Skeletal muscle tissue (tissue), 4 donors: Measurements from ENCODE around the gene FAM156A. TPM values are rescaled to one million over a fixed set of nuclear protein-coding genes. Genes with fewer than 3 reads are reported as not detected.
"Not testable (repeated sequence)": the region's sequence is repeated elsewhere in the genome, so short reads cannot be mapped to it uniquely, and the experiment has no call there.

ENCODE experiments used
- H3K27ac ChIP-seq: one replicate; pipeline ENCODE4 v1.7.0; 2013; ENCODE audit warnings: mild to moderate bottlenecking, low read depth, low read length, inconsistent platforms
- H3K27me3 ChIP-seq, 3 donors: one replicate each; pipeline ENCODE4 v1.7.0; 2013; ENCODE audit warnings: low read length in 3 of 3; ENCODE audit not compliant: control insufficient read depth in 3 of 3, insufficient read depth in 3 of 3
- H3K36me3 ChIP-seq, 3 donors: one replicate each; pipeline ENCODE4 v1.7.0; 2013; ENCODE audit warnings: low read length in 3 of 3; ENCODE audit not compliant: control insufficient read depth in 3 of 3, insufficient read depth in 3 of 3
- H3K4me1 ChIP-seq, 3 donors: one replicate each; pipeline ENCODE4 v1.7.0; 2013; ENCODE audit warnings: low read length in 3 of 3, mild to moderate bottlenecking in 3 of 3; ENCODE audit not compliant: control insufficient read depth in 3 of 3, insufficient read depth in 3 of 3
- H3K4me3 ChIP-seq, 3 donors: one replicate each; pipeline ENCODE4 v1.7.0; 2013; ENCODE audit warnings: low read length in 3 of 3
- H3K9ac ChIP-seq, 3 donors: one replicate each; pipeline ENCODE4 v1.7.0; 2013; ENCODE audit warnings: low read length in 3 of 3, mild to moderate bottlenecking in 3 of 3, moderate library complexity in 2 of 3, low read depth in 1 of 3
- H3K9me3 ChIP-seq, 3 donors: one replicate each; pipeline ENCODE4 v1.7.0; 2013; ENCODE audit warnings: low read length in 3 of 3; ENCODE audit not compliant: control insufficient read depth in 3 of 3
- total RNA-seq: library from RNA; depleted of rRNA; stranded (reverse); fragments of >200 nt; gene quantifications from one replicate; pipeline ENCODE4 v1.2.3, GENCODE V29; 2014
- donor health status: Osteomylitis.

The FAM156A gene
- total RNA-seq, 1 donor from 2014 or later: 3.7 TPM

GRCh38 chrX:52935470-52935784, 22.9 kb downstream of the FAM156A start:
- Histone ChIP-seq H3K4me1 (peaks cover 0 to 11% (median 4%) of the 10 kb centered on the region in 3 donors), H3K9ac (peak overlapping the region; percentile 94 to 99 (median 95)), H3K4me3 (peak overlapping the region; percentile 84 to 99 (median 89)), H3K27ac (peak overlapping the region; percentile 95)
- not testable (repeated sequence) for H3K9me3 ChIP-seq, H3K36me3 ChIP-seq, H3K27me3 ChIP-seq

DNA sequence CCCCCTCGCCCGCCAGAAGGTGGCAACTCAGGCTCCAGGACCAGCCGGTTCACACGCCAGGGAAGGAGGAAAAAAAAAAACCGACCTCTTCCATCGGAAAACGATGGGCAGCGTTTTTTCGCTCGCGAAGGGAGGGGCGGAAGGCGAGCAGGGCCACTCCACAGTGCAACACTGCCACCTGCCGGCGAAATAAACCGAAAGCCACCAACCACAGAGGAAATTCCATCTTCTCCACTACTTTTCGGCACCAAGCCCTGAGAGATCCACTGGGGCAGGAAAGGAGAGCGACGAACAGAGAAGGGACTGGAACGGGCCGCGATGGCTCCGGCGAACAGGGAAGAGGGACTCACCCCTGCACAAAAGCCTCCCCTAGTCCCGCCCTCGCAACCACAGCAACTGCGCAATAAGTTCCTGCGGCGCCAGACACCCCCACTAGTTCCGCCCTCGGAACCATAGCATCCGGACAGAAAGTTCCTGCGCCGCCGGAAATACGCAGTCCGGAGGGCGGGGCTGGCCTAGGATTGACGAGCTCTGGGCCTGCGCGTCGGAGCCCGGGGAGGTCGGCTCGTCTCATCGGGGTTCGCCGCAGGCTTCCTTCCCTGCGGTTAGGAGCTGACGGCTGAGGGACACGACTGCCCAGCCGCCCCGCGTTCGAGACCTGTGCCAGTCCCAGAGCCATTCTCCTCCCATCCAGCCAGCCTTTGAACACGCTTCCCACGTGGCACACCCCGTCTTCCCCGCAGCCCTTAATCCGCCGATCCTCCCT, 23.4 kb downstream of the FAM156A start:
- H3K27me3 ChIP-seq: no peaks in the 10 kb centered on the region
- H3K9ac ChIP-seq: peak overlapping the region; percentile 94 to 99 (median 95)
- H3K36me3 ChIP-seq: no peaks in the 10 kb centered on the region
- H3K4me1 ChIP-seq: peaks cover 0 to 11% (median 4%) of the 10 kb centered on the region in 3 donors
- no peaks in the 10 kb centered on the region for H3K9me3 ChIP-seq
- H3K27ac ChIP-seq: peak overlapping the region; percentile 95
- H3K4me3 ChIP-seq: peak overlapping the region; percentile 89 to 99 (median 89)

DNA sequence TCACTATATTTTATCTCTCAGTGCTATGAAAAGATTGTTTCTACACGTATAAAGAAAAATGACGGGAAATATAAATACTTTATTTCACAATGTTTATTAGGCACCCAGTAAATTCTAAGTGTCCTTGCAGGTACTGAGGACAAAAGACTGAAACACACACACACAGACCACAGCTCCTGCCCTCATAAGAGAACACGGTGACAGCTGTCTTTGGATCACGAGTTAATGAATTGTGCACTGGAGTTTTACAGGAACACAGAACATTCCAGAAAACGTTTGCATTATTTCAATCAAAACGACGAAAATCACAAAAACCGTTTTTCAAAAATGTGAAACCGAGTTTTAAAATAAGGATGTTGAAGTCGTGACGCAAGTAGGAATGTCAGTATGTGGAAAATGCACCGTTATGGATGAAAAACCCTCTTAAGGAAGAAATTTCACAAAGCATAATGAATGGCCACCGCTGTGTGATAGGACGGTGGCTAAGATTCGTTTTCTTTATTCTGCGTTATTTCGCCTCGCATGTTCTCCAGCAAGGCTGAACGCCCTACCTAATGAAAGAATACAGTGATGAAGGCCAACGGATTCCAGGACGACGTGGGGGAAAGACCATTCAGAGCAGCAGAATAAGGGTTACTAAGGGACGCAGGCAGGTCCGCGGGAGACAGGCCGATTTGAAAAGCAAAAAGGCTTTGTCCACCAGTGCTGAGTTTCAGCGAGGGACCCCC, 24.2 kb downstream of the FAM156A start:
- Histone ChIP-seq H3K36me3 (no peaks in the 10 kb centered on the region), H3K27ac (peak overlapping the region; percentile 95), H3K27me3 (no peaks in the 10 kb centered on the region), H3K4me3 (peak overlapping the region; percentile 89 to 99 (median 89)), H3K9ac (peak overlapping the region; percentile 59 to 99 (median 94)), H3K4me1 (peaks cover 0 to 11% (median 4%) of the 10 kb centered on the region in 3 donors), H3K9me3 (no peaks in the 10 kb centered on the region)

DNA sequence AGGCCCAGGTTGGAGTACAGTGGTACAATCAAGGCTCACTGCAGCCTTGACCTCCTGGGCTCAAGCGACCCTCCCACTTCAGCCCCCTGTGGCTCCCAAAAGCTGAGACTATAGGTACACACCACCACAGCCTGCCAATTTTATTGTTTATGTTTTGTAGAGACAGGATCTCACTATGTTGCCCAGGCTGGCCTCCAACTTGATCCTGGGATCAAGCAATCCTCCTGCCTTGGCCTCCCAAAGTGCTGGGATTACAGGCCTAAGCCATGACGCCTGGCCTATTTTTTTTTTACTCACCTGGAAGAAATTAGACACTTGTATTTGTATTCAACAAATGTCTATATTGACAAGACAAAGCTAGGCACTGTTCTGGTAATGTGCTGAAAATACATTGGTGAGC, 25.1 kb downstream of the FAM156A start:
- H3K27ac ChIP-seq: no peak overlapping the region
- H3K36me3 ChIP-seq: no peaks in the 10 kb centered on the region
- H3K4me3 ChIP-seq: no peak overlapping the region
- peaks cover 0 to 11% (median 4%) of the 10 kb centered on the region in 3 donors for H3K4me1 ChIP-seq
- H3K27me3 ChIP-seq: no peaks in the 10 kb centered on the region
- H3K9ac ChIP-seq: no peak overlapping the region
- H3K9me3 ChIP-seq: no peaks in the 10 kb centered on the region

DNA sequence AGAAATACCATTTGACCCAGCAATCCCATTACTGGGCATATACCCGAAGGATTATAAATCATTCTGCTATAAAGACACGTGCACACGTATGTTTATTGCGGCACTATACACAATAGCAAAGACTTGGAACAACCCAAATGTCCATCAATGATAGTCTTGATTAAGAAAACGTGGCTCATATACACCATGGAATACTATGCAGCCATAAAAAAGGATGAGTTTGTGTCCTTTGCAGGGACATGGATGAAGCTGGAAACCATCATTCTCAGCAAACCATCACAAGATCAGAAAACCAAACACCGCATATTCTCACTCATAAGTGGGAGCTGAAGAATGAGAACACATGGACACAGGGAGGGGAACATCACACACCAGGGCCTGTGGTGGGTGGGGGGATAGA, 28.1 kb downstream of the FAM156A start:
- not testable (repeated sequence) for H3K9me3 ChIP-seq, H3K27ac ChIP-seq, H3K9ac ChIP-seq, H3K4me1 ChIP-seq, H3K27me3 ChIP-seq, H3K36me3 ChIP-seq, H3K4me3 ChIP-seq

- peak overlapping the region in 1 of 3 donors; percentile 4 for H3K4me3 ChIP-seq
- H3K9ac ChIP-seq: peak overlapping the region in 2 of 3 donors; percentile 28 to 40
- peak overlapping the region; percentile 61 for H3K27ac ChIP-seq
These were observed 34.5 kb downstream of the FAM156A start for GRCh38 chrX:52923781-52924241.

GRCh38 chrX:52914704-52915103, 43.6 kb downstream of the FAM156A start:
- H3K9me3 ChIP-seq, H3K9ac ChIP-seq, H3K27ac ChIP-seq, H3K4me3 ChIP-seq, H3K4me1 ChIP-seq, H3K27me3 ChIP-seq, H3K36me3 ChIP-seq: not testable (repeated sequence)

More at GRCh38 chrX:52923781-52924241, 34.5 kb downstream of the FAM156A start:
- Histone ChIP-seq H3K27me3 (no peaks in the 10 kb centered on the region), H3K36me3 (no peaks in the 10 kb centered on the region), H3K4me1 (peaks cover 5 to 26% (median 6%) of the 10 kb centered on the region in 3 donors), H3K9me3 (no peaks in the 10 kb centered on the region)

GRCh38 chrX:52913681-52914080, 44.6 kb downstream of the FAM156A start:
- not testable (repeated sequence) for H3K4me3 ChIP-seq, H3K27ac ChIP-seq, H3K4me1 ChIP-seq, H3K9me3 ChIP-seq, H3K9ac ChIP-seq, H3K27me3 ChIP-seq, H3K36me3 ChIP-seq

GRCh38 chrX:52909313-52909969, 48.9 kb downstream of the FAM156A start:
- not testable (repeated sequence) for H3K36me3 ChIP-seq

DNA sequence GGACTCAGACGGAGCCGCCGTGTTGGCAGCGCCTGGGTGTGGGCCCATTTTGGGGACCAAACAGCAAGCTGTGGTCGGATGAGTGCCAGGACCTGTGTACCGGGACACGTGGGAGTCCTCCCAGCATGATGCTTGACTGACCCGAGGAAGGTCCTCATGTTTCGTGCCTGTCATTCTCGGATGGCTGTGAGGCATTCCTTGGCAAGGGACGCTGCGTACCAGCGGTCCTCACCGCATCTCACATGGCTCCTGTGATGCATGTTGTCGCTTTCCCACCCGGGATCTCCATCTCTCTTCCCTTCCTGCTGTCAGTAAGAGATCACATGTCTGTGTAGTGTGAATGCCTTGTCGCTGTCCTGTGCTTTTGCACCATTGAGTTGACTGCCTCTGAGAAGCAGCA, 50.4 kb downstream of the FAM156A start:
- not testable (repeated sequence) for H3K27ac ChIP-seq, H3K9me3 ChIP-seq, H3K9ac ChIP-seq, H3K4me1 ChIP-seq, H3K4me3 ChIP-seq, H3K27me3 ChIP-seq, H3K36me3 ChIP-seq

More at GRCh38 chrX:52909313-52909969, 48.9 kb downstream of the FAM156A start:
- not testable (repeated sequence) for H3K9ac ChIP-seq, H3K27me3 ChIP-seq, H3K4me1 ChIP-seq, H3K27ac ChIP-seq, H3K9me3 ChIP-seq, H3K4me3 ChIP-seq
